Measurements from ENCODE around the gene CMTM7. TPM values are rescaled to one million over a fixed set of nuclear protein-coding genes. Genes with fewer than 3 reads are reported as not detected.

The CMTM7 gene
- total and polyA plus RNA-seq, 2 of the 13 experiments (the other 11 are each of a cell fraction or from before 2014, with no cell fraction given) = 20.9 to 21.4 TPM

DNA sequence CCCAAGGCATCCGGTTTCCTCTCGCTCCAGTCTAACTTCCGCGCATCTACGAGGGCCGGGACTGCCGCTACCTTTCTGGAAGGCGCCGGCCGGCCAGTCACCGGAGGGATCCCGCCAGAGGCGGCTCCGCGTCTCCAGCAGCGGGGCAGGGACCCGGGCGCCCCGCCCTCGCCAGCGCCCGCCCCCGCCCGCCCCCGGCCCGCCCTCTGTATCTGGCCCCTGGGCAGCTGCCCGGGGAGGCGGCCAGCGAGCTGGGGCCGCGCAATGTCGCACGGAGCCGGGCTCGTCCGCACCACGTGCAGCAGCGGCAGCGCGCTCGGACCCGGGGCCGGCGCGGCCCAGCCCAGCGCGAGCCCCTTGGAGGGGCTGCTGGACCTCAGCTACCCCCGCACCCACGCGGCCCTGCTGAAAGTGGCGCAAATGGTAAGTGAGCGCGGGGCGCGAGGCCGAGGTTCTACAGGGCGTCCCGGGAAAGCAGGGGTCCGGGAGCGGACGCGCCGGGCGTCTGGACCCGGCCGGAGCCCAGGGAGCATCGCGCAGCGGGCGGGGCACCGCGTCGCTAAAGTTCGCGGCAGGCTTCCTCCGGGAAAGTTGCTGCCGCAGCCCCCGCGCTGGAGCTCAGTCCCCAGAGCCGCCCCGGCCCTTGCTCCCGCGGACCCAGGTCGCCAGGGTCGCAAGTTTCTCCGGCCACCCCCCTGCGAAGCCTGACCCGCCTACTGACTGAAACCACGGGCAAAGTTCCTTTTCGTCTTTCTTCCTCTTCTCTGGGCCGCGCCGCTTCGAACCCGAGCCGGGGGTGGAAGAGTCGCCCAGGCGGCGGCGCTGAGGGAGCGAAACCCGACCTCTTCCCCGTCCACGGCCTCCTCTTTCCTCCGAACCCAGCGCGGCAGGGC, at the start of gene CMTM7 (continued):
- TF ChIP-seq ZNF564 (CRISPR knock-in tag; IDR thresholded peaks at IDR 0.05) (0 out of 2 replicates have a peak, but pooled peaks have one; percentile 39), ZNF777 (CRISPR knock-in tag; IDR thresholded peaks at IDR 0.05) (peak; percentile 17; the same call in 1 of the 2 replicates), SNAI1 (CRISPR knock-in tag; IDR thresholded peaks at IDR 0.05; ENCODE audit: borderline replicate concordance) (0 out of 2 replicates have a peak, but pooled peaks have one; percentile 24), ZNF260 (CRISPR knock-in tag; IDR thresholded peaks at IDR 0.05; ENCODE audit: borderline replicate concordance, low read depth) (no peak), GATAD1 (CRISPR knock-in tag; IDR thresholded peaks at IDR 0.05) (0 out of 2 replicates have a peak, but pooled peaks have one; percentile 31), ZNF891 (CRISPR knock-in tag; IDR thresholded peaks at IDR 0.05) (0 out of 2 replicates have a peak, but pooled peaks have one; percentile 67), NFYC (CRISPR knock-in tag; IDR thresholded peaks at IDR 0.05) (no peak), HMG20B (CRISPR knock-in tag; conservative IDR thresholded peaks at IDR 0.05) (no peak), RAD51 (IDR thresholded peaks at IDR 0.05; ENCODE audit: borderline replicate concordance) (no peak), ZNF446 (CRISPR knock-in tag; IDR thresholded peaks at IDR 0.05) (peak; percentile 70), PAWR (CRISPR knock-in tag; IDR thresholded peaks at IDR 0.05; ENCODE audit: borderline replicate concordance) (no peak), RBFOX2 (IDR thresholded peaks at IDR 0.05; ENCODE audit: low read depth, low read length) (peak; percentile 87), TGIF2 (CRISPR knock-in tag; IDR thresholded peaks at IDR 0.05) (no peak), PITX1 (CRISPR knock-in tag; IDR thresholded peaks at IDR 0.05) (no peak), ZNF614 (CRISPR knock-in tag; IDR thresholded peaks at IDR 0.05; ENCODE audit: borderline replicate concordance) (no peak), CENPX (CRISPR knock-in tag; IDR thresholded peaks at IDR 0.05) (no peak), SNAPC2 (CRISPR knock-in tag; IDR thresholded peaks at IDR 0.05) (no peak), FOXO1 (CRISPR knock-in tag; IDR thresholded peaks at IDR 0.05) (peak; percentile 6; the same call in 1 of the 2 replicates), ZNF644 (CRISPR knock-in tag; IDR thresholded peaks at IDR 0.05; ENCODE audit: low read depth) (no peak), SATB2 (CRISPR knock-in tag; IDR thresholded peaks at IDR 0.05) (0 out of 2 replicates have a peak, but pooled peaks have one; percentile 53), ZMAT3 (CRISPR knock-in tag; conservative IDR thresholded peaks at IDR 0.05) (peak; percentile 83), KLF9 (CRISPR knock-in tag; IDR thresholded peaks at IDR 0.05; ENCODE audit: low read depth) (no peak), SIX1 (CRISPR knock-in tag; IDR thresholded peaks at IDR 0.05; ENCODE audit: borderline replicate concordance) (no peak), NFE2 (CRISPR knock-in tag; IDR thresholded peaks at IDR 0.05) (no peak), TOPORS (CRISPR knock-in tag; IDR thresholded peaks at IDR 0.05) (peak; percentile 84; the same call in 1 of the 2 replicates), ZBTB1 (CRISPR knock-in tag; IDR thresholded peaks at IDR 0.05; ENCODE audit: borderline replicate concordance) (no peak)
- TF ChIP-seq, protein P1, sequence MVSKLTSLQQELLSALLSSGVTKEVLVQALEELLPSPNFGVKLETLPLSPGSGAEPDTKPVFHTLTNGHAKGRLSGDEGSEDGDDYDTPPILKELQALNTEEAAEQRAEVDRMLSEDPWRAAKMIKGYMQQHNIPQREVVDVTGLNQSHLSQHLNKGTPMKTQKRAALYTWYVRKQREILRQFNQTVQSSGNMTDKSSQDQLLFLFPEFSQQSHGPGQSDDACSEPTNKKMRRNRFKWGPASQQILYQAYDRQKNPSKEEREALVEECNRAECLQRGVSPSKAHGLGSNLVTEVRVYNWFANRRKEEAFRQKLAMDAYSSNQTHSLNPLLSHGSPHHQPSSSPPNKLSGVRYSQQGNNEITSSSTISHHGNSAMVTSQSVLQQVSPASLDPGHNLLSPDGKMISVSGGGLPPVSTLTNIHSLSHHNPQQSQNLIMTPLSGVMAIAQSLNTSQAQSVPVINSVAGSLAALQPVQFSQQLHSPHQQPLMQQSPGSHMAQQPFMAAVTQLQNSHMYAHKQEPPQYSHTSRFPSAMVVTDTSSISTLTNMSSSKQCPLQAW (CRISPR knock-in tag; IDR thresholded peaks at IDR 0.05) = no peak
- TF ChIP-seq, protein P2, sequence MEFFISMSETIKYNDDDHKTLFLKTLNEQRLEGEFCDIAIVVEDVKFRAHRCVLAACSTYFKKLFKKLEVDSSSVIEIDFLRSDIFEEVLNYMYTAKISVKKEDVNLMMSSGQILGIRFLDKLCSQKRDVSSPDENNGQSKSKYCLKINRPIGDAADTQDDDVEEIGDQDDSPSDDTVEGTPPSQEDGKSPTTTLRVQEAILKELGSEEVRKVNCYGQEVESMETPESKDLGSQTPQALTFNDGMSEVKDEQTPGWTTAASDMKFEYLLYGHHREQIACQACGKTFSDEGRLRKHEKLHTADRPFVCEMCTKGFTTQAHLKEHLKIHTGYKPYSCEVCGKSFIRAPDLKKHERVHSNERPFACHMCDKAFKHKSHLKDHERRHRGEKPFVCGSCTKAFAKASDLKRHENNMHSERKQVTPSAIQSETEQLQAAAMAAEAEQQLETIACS (CRISPR knock-in tag; IDR thresholded peaks at IDR 0.05) = no peak
- TF ChIP-seq, protein P3, sequence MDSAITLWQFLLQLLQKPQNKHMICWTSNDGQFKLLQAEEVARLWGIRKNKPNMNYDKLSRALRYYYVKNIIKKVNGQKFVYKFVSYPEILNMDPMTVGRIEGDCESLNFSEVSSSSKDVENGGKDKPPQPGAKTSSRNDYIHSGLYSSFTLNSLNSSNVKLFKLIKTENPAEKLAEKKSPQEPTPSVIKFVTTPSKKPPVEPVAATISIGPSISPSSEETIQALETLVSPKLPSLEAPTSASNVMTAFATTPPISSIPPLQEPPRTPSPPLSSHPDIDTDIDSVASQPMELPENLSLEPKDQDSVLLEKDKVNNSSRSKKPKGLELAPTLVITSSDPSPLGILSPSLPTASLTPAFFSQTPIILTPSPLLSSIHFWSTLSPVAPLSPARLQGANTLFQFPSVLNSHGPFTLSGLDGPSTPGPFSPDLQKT (CRISPR knock-in tag; IDR thresholded peaks at IDR 0.05; ENCODE audit: borderline replicate concordance) = no peak
